ENCODE measurements around the gene TSPO. TPM values are rescaled to one million over a fixed set of nuclear protein-coding genes. Genes with fewer than 3 reads are reported as not detected.

TSPO gene
- total and polyA plus RNA-seq, 4 donors, result 86.1 to 707 (median 284) TPM

DNA sequence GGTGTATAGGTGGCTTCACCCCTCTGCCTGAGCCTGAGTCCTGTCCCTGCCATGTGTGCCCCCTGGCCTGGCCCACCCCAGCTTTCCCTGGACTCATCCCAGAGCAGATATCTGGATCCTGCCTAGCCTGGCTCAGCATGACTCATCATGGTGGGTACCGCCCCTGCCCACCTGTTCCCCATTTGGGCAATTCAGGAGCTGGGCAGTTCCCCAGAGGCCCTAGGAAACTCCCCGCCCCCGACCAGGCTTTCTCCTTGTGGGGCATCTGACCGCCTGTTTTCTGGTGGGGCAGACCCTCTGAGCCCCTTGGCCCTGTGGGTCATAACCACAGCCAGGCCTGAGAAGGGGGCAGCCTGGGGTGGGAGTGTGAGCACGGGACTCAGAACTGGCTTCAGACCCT lies 4.4 kb downstream of the TSPO start:
- no peak for ATAC-seq (ENCODE audit: insufficient read depth, low FRiP score)
- Histone ChIP-seq H3K4me3 (no peak overlapping the region), H3K36me3 (ENCODE audit: control insufficient read depth in 4 of 4, insufficient read depth in 4 of 4, low read length in 4 of 4) (peaks cover 0 to 17% (median 1%) of the 10 kb centered on the region in 4 donors), H3K9me3 (ENCODE audit: control insufficient read depth in 4 of 4, insufficient read depth in 3 of 4, low read length in 3 of 4) (no peaks in the 10 kb centered on the region), H3K27me3 (ENCODE audit: control insufficient read depth in 3 of 3, insufficient read depth in 3 of 3, low read length in 2 of 3) (no peaks in the 10 kb centered on the region), H3K27ac (ENCODE audit: low read depth in 1 of 2, low read length in 1 of 2) (no peak overlapping the region), H3K9ac (ENCODE audit: insufficient read depth in 1 of 2, low read length in 2 of 2) (no peak overlapping the region), H3K4me1 (ENCODE audit: control insufficient read depth in 5 of 5, insufficient read depth in 5 of 5, low read length in 5 of 5) (peaks cover 0 to 20% (median 12%) of the 10 kb centered on the region in 5 donors)
- no peak for DNase-seq
- 58 to 87% methylated on average over 5 of the region's 5 CpGs for WGBS, 2 donors
- TF ChIP-seq, protein P1, sequence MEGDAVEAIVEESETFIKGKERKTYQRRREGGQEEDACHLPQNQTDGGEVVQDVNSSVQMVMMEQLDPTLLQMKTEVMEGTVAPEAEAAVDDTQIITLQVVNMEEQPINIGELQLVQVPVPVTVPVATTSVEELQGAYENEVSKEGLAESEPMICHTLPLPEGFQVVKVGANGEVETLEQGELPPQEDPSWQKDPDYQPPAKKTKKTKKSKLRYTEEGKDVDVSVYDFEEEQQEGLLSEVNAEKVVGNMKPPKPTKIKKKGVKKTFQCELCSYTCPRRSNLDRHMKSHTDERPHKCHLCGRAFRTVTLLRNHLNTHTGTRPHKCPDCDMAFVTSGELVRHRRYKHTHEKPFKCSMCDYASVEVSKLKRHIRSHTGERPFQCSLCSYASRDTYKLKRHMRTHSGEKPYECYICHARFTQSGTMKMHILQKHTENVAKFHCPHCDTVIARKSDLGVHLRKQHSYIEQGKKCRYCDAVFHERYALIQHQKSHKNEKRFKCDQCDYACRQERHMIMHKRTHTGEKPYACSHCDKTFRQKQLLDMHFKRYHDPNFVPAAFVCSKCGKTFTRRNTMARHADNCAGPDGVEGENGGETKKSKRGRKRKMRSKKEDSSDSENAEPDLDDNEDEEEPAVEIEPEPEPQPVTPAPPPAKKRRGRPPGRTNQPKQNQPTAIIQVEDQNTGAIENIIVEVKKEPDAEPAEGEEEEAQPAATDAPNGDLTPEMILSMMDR (IDR thresholded peaks at IDR 0.05; ENCODE audit: control extremely low read depth, extremely low read depth), result no peak

DNA sequence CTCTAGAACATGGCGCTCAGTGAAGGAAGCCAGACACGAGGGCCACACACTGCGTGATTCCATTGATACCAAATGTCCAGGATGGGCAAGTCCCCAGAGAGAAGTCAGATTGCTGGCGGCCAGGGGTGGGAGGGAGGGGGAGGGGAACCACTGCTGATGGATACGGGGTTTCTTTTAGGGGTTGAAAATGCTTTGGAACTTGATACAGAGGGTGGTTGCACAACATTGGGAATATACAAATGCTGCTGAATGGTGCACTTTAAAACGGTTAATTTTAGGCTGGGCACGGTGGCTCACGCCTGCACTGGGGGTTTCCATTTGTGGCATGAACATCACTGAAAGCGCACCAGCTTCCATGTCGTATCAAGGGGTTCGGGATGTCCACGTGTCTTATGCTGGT lies 5.1 kb downstream of the TSPO start:
- H3K27me3 ChIP-seq (ENCODE audit: control insufficient read depth in 3 of 3, insufficient read depth in 3 of 3, low read length in 2 of 3), result no peaks in the 10 kb centered on the region
- no peak for ATAC-seq (ENCODE audit: insufficient read depth, low FRiP score)
- H3K27ac ChIP-seq (ENCODE audit: low read depth in 1 of 2, low read length in 1 of 2), result no peak overlapping the region
- no peak overlapping the region for H3K4me3 ChIP-seq
- no peaks in the 10 kb centered on the region for H3K9me3 ChIP-seq (ENCODE audit: control insufficient read depth in 4 of 4, insufficient read depth in 3 of 4, low read length in 3 of 4)
- TF ChIP-seq, protein P1 (IDR thresholded peaks at IDR 0.05; ENCODE audit: control extremely low read depth, extremely low read depth), result no peak
- no peak for DNase-seq
- peaks cover 0 to 20% (median 12%) of the 10 kb centered on the region in 5 donors for H3K4me1 ChIP-seq (ENCODE audit: control insufficient read depth in 5 of 5, insufficient read depth in 5 of 5, low read length in 5 of 5)
- no peak overlapping the region for H3K9ac ChIP-seq (ENCODE audit: insufficient read depth in 1 of 2, low read length in 2 of 2)
- WGBS, 2 donors, result 88 to 89% methylated on average over 12 of the region's 12 CpGs
- H3K36me3 ChIP-seq (ENCODE audit: control insufficient read depth in 4 of 4, insufficient read depth in 4 of 4, low read length in 4 of 4), result peaks cover 0 to 21% (median 2%) of the 10 kb centered on the region in 4 donors

DNA sequence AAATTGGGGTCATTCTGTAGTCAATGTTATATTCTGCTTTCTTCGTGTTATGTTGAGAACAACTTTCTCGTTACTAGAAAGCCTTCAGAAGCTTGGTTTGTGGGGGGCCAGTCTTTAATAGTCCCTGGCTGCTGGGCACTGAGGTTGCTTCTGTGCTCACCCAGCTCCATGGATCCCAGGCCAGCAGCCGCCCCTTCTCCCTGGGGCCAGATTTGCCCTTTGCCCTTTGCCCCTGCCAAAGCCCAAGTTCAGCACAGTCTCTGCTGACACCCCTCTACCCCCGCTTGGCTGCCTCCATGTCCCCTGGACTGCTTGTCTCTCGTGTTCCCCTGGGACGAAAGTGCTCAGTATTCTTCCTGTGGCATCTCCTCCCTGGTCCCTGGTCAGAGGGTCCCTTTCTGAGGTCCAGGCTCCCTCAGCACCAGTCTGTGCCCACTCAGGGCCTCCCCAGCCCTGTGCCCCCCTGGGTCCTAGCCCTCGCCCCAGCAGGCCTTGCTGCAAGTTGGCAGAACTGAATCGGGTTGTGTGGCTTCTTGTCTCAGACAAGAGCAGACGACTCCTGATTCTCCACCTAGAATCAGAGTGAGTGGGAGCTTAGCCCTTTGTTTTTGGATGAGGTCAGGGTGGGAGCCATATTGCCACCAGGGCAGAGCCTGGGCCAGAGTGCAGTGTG lies 6.7 kb downstream of the TSPO start:
- no peaks in the 10 kb centered on the region for H3K27me3 ChIP-seq (ENCODE audit: control insufficient read depth in 3 of 3, insufficient read depth in 3 of 3, low read length in 2 of 3)
- H3K36me3 ChIP-seq (ENCODE audit: control insufficient read depth in 4 of 4, insufficient read depth in 4 of 4, low read length in 4 of 4), result peaks cover 0 to 29% (median 3%) of the 10 kb centered on the region in 4 donors
- H3K4me3 ChIP-seq, result no peak overlapping the region
- DNase-seq (no peak), ATAC-seq (ENCODE audit: insufficient read depth, low FRiP score) (no peak)
- H3K27ac ChIP-seq (ENCODE audit: low read depth in 1 of 2, low read length in 1 of 2), result no peak overlapping the region
- H3K9ac ChIP-seq (ENCODE audit: insufficient read depth in 1 of 2, low read length in 2 of 2), result no peak overlapping the region
- WGBS, 2 donors, result 81 to 83% methylated on average over 9 of the region's 9 CpGs
- H3K9me3 ChIP-seq (ENCODE audit: control insufficient read depth in 4 of 4, insufficient read depth in 3 of 4, low read length in 3 of 4), result no peaks in the 10 kb centered on the region
- peaks cover 0 to 12% (median 0%) of the 10 kb centered on the region in 5 donors for H3K4me1 ChIP-seq (ENCODE audit: control insufficient read depth in 5 of 5, insufficient read depth in 5 of 5, low read length in 5 of 5)
- TF ChIP-seq, protein P1 (IDR thresholded peaks at IDR 0.05; ENCODE audit: control extremely low read depth, extremely low read depth), result no peak
